Forelimb muscle (tissue), 1 donor: ENCODE measurements around the gene PPP1R14C. TPM values are rescaled to one million over a fixed set of nuclear protein-coding genes. Genes with fewer than 3 reads are reported as not detected.
A peak's percentile ranks its signal among the peaks of the same experiment; 100 is the strongest.
"Not testable (repeated sequence)": the region's sequence is repeated elsewhere in the genome, so short reads cannot be mapped to it uniquely, and the experiment has no call there.

ENCODE experiments used
- DNase-seq: peaks from one replicate; pipeline ENCODE4 v3.0.0-alpha.2; 2013; ENCODE audit warnings: low read depth
- polyA plus RNA-seq: library from polyadenylated mRNA; unstranded; fragments of 120-200 nt; gene quantifications from one replicate; pipeline ENCODE4 v1.2.1, GENCODE V29; 2013; ENCODE audit not compliant: insufficient read length

PPP1R14C gene, protein sequence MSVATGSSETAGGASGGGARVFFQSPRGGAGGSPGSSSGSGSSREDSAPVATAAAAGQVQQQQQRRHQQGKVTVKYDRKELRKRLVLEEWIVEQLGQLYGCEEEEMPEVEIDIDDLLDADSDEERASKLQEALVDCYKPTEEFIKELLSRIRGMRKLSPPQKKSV
- polyA plus RNA-seq, result 55.8 TPM

DNA sequence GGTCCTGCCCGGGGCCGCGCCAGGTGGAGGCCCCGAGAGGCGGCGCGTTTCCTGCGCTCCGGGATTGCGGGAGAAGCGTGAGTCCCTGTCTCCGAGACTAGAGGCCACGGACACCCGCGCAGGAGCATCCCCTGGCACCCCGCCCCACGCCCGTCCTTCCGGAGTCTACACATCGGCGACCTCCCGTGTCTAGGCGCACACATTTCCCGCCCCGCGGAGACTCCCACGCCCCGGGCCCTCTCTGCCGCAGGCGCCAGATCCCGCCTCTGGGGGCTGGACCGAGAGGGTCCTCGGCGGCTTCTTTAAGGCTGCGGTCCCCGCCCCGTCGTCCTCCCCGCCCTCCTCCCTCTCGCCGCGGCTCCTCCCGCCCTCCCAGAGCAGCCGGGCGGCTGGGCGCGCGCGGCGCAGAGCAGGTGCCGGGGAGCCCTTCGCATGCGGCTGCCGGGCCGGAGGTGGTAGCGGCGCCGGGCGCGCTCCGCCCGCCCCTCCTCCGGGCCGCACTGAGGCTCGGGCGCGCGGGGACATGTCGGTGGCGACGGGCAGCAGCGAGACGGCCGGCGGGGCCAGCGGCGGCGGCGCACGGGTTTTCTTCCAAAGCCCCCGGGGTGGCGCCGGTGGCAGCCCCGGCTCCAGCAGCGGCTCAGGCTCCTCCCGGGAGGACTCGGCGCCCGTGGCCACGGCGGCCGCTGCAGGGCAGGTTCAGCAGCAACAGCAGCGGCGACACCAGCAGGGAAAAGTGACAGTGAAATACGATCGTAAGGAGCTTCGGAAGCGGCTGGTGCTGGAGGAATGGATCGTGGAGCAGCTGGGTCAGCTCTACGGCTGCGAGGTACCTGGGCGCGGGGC, at the start of gene PPP1R14C:
Gene PPP1R14C (plus strand): TSS at position 375 of the 846 bp plus-strand sequence. CDS start 149 bp downstream, at position 524.
- DNase-seq, result no peak

DNA sequence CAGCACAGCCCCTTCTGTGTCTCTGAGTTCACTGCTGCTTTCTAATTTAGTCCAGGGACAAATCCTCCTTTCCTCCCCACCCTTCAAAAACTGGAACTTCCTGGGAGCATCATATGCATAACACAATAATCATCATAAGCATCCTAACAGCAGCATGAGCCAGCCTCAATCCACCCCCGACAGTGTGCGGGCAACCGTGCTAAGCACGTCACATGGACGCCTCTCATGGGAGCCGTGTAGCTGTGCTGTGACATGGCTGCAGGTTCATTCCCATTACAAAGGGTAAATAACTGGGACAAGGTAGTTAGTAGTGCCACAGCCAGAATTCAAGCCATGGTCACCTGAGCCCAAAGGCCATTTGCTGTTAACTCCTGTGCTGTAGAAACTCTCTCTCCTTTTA, 49.4 kb upstream of the PPP1R14C start:
- DNase-seq, result no peak

DNA sequence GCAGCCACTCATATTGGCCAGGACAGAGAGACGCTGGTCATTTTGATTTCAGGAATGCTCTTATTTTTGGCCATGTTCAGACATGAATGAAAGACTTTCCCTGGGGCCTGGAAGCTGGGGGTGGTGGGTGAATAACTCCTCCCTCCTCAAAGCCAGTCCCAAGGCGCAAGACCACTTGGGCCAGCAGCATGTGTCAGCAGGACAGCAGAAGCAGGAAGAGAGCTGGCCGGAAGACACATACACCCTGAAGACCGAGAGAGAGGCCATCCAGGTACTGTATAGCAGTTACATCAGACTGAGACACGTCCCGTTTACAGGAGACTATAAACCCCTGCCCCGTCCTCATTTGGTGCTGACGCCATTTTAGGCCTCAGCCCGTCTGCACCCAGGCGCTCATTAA, 44.7 kb upstream of the PPP1R14C start:
- DNase-seq, result no peak

DNA sequence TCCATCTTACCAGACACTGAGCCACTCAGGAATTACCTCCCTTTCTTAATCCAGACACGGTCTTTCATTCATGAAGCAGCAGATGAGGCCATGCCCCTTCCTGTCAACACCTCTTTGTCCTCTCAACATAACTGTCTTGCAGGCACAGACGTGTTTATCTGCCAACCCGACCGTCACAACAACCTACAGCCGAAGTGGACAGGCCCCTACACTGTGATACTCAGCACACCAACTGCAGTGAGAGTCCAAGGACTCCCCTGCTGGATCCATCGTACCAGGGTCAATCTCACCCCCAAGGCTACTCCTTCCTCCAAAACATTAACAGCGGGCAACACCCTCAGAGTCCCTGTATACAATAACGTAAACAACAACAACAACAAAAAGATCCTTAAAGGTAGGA, 43.3 kb upstream of the PPP1R14C start:
- no peak for DNase-seq

DNA sequence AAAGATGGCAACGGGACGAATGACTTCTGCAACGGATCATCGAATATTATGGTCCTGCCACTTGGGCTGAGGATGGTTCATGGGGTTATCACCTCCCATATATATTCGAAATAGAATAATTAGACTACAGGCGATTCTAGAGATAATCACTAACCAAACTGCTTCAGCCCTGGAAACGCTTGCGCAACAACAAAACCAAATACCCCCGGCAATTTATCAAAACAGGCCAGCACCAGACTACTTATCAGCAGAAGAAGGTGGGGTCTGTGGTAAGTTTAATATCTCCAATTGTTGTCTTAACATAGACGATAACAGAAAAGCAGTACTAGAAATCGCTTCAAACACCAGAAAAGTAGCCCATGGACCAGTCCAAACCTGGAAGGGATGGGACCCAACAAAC, 42.9 kb upstream of the PPP1R14C start:
- no peak for DNase-seq

DNA sequence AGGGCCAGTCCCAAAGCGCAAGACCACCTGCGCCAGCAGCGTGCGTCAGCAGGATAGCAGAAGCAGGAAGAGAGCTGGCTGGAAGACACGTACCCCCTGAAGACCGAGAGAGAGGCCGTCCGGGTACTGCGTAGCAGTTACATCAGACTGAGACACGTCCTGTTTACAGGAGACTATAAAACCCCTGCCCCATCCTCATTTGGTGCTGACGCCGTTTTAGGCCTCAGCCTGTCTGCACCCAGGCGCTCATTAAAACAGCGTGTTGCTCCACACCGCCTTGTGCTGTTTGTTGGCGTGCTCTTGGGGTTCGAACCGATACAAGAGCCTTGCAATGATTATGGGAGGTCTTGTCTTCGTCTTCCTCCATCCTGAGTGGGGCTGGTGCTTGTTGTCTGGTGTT, 42.1 kb upstream of the PPP1R14C start:
- DNase-seq, result no peak

DNA sequence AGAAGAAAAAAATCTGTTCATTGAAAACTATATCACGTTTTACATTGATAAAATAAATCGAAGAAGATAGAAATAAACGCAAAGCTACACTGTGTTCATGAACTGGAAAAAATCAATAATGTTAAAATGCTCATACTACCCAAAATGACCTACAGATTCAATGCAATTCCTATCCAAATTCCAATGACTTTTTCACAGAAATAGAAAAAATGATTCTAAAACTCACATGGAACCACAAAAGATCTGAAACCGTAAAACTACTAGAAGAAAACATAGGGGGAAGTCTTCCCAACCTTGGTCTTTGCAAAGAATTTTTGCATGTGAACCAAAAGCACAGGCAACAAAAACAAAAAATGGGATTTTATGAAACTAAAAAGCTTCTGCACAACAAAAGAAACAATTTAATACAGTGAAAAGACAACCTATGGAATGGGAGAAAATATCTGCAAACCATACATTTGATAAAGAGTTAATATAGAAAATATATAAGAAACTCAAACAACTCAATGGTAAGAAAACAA, 40.0 kb upstream of the PPP1R14C start:
- no peak for DNase-seq

DNA sequence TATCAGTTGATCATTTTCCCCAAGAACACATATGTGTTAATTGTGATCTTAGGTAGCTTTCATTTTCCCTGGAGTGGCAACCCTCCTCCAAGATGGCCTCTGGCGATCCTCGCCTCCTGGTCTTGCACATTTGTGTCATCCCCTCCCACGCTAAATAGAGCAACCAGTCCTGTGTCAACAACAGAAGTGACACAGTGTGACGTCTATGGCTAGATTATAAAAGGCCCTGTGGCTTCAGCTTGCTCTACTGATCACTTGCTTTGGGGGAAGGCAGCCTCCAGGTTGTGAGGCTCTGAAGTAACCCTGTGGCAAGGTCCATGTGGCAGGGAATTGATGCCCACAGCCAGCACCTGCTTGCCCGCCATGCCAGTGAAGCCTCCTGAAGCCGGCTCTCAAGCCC, 30.6 kb upstream of the PPP1R14C start:
- DNase-seq, result no peak

DNA sequence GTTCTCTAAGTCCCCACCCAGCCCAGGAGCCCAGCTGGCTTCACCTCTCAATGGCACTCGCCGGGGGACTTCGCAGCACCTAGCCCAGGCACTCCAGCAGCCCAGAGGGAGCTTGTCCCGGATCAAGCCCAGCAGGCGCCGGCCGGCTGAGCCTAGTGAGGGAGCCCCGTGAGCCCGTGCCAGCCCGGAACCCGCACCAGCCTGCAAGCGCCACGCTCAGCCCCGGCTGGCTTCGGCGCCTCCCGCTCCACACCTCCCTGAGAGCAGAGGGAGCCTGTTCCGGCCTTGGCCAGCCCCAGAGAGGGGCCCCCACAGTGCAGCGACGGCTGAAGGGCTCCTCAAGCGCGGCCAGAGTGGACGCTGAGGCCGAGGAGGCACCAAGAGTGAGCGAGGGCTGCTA, 27.1 kb upstream of the PPP1R14C start:
- no peak for DNase-seq

DNA sequence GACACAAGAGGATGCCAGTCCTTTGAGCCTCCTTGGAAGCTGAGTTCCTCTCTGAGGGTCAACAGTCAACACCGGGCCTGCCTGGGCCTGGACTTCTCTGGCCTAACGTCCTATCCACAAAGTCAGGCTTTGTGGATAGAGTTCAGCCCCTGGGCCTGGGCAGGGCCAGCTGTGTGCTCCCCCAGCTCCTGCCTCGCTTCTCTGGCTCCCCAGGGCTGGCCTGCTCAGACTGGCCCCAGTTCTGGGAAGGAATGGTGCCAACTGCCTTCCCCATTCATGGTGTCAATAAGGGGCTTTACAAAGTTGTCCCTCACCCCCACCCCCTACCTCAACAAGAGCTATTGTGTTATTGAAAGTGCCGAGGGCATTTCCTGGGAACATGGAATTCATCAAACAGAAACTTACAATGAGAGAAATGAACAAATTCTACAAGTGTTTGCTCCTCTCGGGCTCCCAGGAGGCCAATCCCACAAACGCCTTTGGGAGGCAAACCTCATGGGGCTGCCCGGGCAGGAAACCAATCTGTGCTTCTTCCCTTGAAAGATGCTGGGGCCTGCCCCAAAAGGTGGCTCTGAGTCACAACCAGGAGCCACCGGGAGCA, 26.5 kb upstream of the PPP1R14C start:
- no peak for DNase-seq

DNA sequence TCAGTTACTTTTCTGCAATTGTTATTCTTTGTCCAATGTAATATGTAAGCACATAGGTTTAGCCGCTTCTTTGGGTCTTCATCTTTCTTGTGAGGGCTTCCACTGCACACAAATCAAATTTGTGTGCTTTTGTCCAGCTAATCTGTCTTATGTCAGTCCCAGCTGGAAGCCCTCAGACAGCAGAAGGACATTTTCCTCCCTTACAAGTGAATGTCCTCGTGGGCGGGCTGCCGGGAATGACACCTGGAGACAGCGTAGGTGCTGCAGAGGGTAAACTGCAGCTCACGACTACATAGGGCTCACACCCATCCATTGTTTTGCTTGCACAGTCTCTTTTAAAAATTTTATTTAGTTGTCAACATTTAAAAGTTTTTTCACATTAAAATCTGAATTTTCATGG, 24.6 kb upstream of the PPP1R14C start:
- DNase-seq, result no peak

DNA sequence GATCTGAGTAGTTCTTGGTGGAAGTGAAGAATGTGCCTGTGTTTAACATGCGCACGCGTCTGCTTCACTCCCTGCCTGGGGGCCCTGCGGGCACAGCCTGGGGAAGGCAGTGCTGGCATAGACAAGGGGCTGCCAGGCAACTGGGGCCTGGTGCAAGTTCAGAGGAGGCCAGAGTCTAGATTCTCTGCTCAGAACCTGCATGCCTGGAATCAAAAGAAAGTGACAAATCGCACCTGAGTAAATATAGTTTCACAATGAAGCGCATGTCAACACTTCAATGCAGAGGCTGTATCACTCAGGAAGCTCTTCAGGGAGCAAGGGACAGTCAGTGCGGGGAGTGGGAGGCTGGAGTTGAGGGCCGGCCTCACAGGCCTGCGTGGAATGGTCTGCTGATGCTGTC, 24.2 kb upstream of the PPP1R14C start:
- no peak for DNase-seq

DNA sequence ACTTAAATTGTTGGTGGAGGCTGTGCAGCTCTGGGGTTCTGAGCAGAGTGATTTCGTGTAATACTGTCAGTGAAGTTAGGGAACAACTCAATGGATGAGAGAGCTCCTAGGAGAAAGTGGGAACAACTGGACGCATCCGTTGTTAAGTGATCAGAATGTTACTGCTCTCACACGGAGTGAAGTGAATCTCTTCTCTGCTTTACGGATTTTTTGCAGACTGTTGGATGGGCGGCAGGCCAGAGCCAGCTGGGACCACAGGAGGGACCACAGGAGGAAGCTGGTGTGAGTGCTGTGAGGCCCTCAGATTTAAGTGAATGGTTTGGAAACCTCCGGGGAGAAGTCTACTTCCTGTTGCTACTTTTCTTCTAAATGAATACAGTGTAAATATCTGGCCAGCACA, 23.7 kb upstream of the PPP1R14C start:
- peak; percentile 43 for DNase-seq

DNA sequence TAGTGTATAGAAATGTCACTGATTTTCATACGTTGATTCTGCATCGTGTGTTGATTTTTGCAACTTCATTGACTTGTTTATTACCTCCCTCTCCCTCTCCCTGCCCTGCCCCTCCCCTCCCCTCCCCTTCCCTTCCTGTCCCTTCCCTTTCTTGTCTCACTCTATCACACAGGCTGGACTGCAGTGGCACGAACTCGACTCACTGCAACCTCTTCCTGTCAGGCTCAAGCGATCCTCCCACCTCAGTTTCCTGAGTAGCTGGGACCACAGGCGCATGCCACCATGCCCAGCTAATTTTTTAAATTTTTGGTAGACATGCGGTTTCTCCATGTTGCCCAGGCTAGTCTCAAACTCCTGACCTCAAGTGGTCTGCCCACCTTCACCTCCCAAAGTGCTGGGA, 19.2 kb upstream of the PPP1R14C start:
- DNase-seq, result no peak

DNA sequence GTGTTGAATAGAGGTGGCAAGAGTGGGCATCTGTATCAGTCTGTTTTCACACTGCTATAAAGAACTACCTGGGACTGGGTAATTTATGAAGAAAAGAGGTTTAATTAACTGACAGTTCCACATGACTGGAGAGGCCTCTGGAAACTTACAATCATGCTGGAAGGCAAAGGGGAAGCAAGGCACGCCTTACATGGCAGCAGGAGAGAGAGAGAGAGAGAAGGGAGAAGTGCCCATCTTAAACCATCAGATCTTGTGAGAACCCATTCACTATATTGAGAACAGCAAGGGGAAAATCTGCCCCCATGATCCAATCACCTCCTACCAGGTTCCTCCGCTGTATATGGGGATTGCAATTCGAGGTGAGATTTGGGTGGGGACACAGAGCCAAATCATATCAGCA, 18.6 kb upstream of the PPP1R14C start:
- DNase-seq, result no peak

DNA sequence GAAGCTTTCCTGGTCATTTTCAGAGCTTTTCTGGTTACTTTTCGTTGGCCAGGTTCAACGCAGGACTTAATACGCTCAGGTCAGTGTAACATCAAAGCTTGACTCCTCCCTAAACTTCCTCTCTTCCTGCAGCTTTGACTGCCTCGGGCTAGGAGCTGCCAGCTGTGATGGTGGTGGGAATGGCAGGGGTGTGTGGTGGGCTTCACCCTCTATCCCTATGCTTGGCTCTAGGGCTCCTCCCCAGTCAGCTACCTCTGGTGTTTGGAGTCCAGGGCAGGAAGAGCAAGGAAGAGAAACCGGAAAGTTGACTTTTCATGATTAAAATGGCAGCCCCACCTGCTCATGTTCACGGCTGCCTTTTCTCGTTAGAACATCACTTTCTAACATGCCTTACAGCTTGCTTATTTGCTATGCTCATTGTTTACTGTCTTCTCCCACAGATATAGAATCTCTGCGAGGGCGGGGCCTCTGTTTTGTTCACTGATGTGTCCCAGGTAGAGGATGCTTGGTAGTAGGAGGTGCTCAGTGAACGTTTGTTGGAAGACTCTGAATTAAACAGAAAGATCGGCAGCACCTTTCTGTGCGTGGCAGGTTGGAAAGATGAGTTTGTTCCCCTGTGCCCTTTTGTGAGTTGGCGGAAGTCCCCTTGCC, 16.1 kb upstream of the PPP1R14C start:
- no peak for DNase-seq

DNA sequence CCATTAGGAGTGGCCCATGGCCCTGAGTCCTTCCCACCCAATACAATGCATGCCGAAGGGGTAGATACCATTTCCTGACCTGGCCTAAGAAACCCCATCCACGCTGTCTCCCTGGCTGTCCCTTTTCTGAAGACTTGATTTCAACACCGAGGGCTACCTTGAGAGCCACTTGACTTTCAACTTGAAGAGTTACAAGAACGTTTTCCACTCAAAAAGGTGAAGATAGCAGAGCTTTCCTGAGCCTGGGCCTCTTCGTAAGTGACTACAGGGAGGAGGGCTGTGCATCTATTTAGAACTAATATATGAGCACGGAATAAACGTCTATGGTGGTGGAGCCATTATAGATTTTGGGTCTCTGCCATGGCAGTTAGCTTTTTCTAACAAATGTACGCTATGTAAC, 14.4 kb upstream of the PPP1R14C start:
- DNase-seq, result no peak

DNA sequence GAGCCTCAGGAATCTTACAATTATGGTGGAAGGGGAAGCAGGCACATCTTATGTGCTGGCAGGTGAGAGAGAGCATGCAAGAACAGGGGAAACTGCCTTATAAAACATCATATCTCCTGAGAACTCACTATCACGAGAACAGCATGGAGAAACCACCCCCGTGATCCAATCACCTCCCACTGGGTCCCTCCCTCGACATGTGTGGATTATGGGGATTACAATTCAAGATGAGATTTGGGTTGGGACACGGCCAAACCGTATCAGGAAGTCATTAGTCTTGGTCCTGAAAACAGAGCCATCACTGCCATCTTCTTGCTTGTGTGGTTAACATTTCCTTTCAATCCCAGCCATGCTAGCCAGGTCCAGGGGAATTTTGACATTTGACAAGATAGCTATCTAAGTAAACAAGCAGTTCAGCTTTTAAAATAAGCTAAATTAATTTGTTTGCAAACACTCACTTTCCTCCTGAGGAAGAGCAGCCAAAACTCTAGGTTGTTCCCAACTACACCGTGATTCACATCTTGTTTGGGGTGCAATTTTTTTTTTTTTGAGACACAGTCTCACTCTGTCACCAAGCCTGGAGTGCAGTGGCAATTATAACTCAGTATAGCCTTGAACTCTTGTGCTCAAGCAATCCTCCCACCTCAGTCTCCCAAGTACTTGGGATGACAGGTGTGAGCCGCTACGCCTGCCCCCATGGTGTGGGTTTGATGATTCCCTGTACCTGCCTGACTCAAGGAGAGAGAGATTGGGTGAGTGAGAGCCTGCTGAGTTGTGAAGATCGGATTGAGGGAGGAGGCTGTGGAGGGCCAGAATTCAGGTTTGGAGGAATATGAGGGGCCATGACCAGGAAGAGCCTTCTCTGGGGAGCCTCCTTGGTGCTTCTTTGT, 13.0 kb upstream of the PPP1R14C start:
- no peak for DNase-seq

DNA sequence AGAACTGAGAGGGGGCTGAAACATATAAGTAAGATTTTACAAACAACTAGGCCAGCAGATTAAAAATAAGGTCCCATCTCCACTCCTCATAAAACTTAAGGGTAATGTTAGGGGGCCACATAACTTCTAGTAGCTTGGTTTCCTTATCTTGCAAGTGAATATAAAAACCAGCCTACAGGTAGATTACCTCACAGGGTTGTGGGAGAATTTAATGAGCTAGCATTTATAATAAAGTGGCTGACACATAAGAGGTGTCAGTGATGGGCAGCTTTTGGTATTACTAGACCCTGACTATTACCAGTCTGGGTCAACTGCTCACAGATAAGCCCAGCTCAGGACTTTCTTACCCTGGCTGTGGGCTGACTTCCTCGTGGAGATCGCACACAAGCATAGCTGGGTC, 9.2 kb upstream of the PPP1R14C start:
- no peak for DNase-seq

DNA sequence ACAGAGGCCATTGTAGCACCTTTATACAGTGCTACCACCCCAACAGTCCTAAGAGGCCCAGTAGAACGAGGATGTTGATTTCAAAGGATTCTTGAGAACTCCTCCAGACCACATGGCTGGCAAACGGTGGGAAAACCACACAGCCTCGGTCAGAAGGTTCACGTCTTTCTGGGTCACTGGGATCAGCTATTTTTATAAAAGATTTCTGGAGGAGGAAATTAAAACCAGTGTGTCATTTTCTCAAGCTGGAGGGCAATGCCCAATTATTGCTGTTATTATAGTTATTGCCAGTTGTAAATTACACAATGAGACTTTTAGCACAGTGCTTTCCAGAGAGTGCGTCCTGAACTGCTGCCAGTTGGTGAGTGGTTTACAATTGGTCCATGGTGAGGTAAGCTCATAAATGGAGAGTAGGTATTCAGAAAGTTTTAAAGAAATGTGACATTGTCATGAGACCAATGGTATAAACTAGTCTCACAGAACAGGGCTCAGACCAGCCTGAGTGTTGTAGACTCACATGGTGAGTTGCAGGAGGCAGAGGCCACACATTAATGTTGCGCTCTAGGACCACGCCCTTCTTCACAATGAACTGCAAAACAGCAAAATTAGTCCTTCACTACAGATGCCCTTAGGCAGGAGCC, 8.4 kb upstream of the PPP1R14C start:
- no peak for DNase-seq

DNA sequence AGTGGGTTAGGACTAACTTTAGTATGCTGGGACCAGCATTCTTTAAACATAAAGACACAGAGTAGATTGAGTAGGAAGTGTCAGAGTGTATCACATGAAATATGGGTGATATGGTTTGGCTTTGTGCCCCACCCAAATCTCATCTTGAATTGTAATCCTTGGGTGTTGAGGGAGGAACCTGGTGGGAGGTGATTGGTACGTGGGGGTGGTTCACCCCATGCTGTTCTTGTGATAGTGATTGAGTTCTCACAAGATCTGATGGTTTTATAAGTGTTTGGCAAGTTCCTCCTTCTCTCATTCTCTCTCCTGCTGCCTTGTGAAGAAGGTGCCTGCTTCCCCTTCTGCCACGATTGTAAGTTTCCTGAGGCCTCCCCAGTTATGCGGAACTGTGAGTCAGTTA, 5.1 kb upstream of the PPP1R14C start:
- DNase-seq, result not testable (repeated sequence)
